Skin epidermis (tissue), 12 donors: ENCODE results near the gene SEC14L1.

Experiments used
- H3K27ac ChIP-seq, 21 experiments: fragments of 200-600 bp; sonication (generic) in 11 of 21; one replicate each; pipeline ENCODE4 v1.5.0; 2020; ENCODE audit warnings: mild to moderate bottlenecking in 3 of 21, inconsistent platforms in 2 of 21, moderate library complexity in 2 of 21
- H3K4me3 ChIP-seq, 7 experiments: fragments of 200-600 bp; sonication (generic) in 2 of 7; one replicate each; pipeline ENCODE4 v1.5.0; 2020; ENCODE audit warnings: inconsistent platforms in 2 of 7, mild to moderate bottlenecking in 2 of 7, moderate library complexity in 1 of 7

SEC14L1 gene

DNA sequence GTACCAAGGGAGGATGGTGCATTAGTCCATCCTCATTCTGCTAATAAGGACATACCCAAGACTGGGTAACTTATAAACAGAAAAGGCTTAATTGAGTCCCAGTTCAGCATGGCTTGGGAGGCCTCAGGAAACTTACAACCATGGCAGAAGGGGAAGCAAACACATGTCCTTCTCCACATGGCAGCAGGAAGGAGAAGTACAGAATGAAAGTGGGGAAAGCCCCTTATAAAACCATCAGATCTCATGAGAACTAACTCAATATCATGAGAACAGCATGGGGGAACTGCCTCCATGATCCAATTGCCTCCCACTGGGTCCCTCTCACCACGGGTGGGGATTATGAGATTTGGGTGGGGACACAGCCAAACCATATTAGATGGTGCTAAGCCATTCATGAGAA lies 84.5 kb downstream of the SEC14L1 start:
- no peak overlapping the region for H3K4me3 ChIP-seq
- no peak overlapping the region for H3K27ac ChIP-seq

DNA sequence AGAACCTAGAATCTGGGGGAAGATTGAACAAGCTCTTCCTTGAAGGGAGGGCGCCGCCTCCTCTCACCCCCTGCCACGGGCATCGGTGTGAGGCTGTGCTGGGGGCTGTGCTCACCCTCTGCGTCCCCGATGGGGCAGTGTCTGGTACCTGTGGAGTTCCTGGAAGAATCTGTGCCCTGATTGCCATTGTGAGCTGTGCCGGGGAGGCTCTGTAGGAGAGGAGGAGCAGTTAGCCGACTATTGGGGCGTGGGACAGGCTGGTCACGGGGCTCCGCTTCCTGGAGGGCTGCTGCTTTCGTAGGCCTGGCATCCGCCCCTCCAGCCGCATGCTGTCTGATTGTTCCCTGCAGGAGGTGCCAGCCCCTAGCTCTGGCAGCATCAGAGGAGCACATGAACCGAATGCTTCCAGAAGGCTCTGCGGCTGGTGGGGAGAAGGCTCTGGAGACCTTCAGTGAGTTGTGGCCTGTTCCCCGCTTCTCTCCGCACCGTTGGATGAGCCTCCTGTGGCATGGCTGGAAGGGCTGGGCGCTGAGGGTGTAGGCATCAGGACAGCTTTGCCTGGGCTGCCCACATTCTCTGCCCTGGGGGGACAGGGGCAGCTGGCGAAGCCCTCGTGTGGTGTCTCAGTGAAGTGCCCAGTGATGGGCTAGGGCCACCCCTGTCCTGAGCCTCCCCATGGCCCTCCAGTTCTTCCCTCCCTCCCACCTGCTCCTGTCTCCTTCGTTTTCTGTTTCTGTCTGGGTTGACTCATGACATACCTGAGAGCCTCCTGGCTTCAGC lies 86.9 kb downstream of the SEC14L1 start:
- peak overlapping the region in 1 of 7 experiments; percentile 11 for H3K4me3 ChIP-seq
- peak overlapping the region in 12 of 21 experiments; percentile 7 to 79 (median 58) for H3K27ac ChIP-seq

DNA sequence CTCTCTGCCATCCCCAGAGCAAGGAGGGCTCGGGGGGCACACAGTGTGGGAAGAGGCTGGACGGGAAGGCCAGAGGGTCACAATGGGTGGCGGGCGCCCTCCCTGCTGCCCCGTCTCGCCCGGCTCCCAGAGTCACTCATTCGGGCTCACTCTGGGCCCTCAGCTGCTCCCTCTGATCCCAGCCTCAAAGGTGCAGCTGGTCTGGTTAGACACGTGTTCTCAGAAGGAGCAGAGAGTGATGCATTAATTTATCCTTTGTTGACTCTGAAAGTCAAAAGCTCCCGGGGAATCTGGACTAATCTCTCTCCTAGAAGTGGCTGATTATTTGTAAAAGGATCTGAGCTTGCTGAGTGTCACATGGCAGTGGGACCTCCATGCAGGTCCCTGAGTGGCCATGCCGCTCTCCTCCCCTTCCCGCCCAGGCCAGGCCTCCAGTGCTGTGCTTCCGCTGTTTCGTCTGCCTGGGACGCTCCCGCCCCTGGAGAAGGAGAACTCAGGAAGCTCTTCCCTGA lies 87.5 kb downstream of the SEC14L1 start:
- peak overlapping the region in 3 of 21 experiments; percentile 27 to 62 (median 34) for H3K27ac ChIP-seq

DNA sequence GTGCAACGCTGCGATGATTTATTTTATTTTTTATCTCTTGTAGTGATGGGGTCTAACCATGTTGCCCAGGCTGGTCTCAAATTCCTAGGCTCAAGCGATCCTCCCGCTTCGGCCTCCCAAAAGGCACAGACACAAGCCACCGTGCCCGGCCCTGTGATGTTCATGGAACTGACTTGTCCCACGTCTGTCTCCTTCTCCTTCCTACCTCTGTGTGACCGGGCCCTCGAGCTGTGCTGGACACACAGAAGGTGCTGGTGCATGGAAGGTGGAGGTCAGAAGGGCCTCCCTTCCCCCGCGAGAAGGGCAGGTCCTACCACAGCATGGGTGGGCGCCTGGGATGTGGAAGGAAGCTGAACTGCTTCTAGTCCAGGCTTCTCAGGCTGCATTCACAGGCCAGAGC lies 88.0 kb downstream of the SEC14L1 start:
- Histone ChIP-seq H3K27ac (no peak overlapping the region), H3K4me3 (no peak overlapping the region)

More for the DNA sequence above, 87.5 kb downstream of the SEC14L1 start:
- H3K4me3 ChIP-seq: no peak overlapping the region

DNA sequence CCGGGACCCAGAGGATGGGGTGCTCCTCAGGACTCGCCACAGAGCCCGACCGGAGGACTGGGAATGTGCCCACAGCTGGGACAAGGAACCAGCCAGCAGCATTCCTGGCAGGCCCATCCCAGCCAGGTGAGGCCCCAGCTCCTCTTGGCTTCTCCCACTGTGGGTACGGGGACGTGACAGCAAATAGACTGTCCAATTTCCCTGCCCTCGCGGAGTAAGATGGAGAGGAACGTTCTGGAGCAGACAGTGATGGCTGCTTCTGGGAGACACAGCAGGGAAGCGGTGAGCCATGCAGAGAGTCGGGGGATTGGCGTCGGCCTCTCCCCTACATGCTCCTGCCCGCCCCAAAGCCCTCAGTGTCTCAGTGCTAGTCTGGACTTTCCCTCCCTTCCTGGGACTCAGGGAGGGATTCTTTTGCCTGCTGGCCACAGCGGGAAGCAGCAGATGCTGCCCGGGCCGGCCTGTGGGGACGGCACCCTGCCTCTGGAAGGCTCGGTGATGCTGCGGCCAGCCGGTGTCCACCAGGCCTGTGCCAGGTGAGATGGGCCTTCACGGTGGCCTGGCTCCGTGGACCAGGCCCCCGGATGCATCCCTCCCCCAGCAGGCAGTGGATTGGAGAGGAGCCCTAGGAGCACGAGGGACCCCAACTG lies 89.1 kb downstream of the SEC14L1 start:
- H3K27ac ChIP-seq: no peak overlapping the region
- H3K4me3 ChIP-seq: no peak overlapping the region

DNA sequence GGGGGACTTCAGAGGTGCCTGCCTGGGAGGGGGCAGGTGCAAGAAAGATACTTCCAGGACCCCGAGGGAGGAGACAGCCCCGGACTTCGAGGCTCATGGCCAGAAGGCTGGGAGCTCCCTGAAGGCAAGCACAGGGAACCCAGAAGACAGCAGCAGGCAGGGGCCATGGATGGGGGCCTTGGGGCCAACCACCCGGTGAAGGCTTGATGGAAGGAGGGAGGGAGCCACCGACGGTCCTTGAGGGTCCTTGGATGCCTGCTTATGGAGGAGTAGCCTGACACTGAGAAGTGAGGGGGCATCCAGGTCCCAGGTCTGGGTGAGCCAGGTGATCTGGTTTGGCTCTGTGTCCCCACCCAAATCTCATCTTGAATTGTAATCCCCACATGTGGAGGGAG lies 89.7 kb downstream of the SEC14L1 start:
- no peak overlapping the region for H3K4me3 ChIP-seq
- no peak overlapping the region for H3K27ac ChIP-seq

DNA sequence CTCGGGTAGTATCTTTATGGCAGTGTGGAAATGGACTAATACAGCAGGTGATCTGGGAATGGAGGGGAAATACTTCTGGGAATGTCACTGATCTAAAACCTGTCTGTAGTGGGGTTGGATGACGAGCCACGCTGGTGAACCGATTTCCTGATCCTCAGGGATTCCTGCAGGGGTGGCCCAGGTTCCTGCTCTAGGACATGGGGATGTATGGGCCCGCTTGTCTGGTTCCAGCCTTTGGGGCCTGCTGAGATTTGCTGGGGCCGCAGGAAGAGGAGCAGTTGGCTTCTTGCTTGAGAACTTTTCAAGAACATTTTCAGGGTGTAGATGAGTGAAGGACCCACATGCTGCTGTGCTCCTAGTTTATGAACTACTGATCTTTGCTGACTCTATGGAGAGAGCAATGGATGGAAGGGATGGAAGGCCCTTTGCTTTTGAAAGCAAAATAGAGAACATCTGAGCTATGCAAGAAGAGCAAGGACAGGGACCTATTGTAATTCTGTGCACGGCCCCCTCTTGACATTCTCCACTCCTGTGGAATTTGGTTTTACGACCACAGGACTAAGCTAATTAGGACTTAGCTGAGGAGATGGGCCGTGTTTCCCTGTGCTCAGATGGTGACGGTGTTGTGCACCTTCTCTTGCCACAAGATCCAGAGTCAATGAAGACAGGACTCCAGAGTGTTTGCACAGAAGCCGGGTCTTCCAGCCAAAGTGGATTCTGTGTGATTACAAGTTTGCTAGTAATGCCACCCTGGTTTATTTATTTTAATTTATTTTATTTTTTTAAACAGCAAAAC lies 90.5 kb downstream of the SEC14L1 start:
- Histone ChIP-seq H3K27ac (no peak overlapping the region), H3K4me3 (no peak overlapping the region)

DNA sequence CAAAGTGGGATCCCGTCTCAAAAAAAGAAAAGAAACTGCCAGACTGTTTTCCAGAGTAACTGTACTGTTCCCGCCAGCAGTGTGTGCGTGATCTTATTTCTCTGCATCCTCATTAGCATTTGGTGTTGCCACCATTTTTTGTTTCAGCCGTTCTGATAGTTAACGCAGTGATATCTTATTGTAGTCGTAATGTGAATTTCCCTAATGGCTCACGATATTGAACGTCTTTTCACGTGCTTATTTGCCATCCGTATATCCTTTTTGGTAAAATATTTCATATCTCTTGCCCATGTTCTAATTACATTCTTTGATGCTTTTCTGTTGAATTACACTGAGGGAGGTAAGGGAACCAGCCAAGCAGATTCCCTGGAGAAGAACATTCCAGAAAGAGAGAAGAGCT lies 92.4 kb downstream of the SEC14L1 start:
- Histone ChIP-seq H3K4me3 (no peak overlapping the region), H3K27ac (no peak overlapping the region)

DNA sequence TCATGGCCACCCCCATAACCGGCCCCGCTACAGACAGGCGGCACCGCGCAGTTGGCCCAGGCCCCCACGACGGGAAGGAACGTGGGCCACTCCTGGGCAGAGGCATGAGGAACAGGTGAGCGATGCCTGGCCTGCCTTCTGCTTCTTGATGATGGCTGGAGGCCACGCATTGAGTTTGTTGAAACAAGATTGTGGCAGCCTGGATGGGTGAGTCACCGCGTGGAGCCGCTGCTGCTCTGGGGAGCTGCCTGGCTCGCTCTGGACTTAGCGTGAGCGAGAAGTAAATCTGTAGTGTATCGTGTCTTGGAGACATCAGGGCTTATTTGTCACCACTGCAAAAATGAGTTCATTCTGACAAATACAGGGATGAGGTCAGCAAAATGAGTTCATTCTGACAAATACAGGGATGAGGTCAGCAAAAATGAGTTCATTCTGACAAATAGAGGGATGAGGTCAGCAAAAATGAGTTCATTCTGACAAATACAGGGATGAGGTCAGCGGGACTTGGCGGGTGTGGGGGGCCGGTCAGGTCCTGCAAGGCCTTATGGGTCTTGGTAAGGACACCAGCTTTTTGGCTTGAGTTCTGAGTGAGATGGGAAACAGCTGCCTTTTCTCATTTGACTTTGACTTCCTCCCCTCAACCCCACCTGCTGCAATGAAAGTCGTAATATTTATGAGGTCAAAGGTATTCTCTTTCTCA lies 93.0 kb downstream of the SEC14L1 start:
- H3K27ac ChIP-seq: no peak overlapping the region
- no peak overlapping the region for H3K4me3 ChIP-seq

DNA sequence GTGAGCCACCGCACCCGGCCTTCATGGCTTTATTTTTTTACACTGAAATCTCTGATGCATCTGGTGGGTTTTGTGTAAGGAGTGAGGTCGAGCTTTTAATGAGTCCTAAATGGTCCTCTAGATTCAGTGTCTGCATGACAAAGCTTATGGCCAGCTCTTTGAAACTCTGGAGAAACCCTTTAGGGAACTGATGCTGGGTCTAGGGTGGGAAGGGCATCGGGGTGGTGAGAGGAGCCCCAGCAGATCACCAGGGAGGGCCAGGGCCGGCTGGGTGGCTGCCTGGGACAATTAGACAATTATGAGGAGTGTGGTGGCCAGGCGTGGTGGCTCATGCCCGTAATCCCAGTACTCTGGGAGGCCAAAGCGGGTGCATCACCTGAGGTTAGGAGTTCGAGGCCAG lies 93.9 kb downstream of the SEC14L1 start:
- H3K27ac ChIP-seq: peak overlapping the region in 19 of 21 experiments; percentile 13 to 74 (median 49)

DNA sequence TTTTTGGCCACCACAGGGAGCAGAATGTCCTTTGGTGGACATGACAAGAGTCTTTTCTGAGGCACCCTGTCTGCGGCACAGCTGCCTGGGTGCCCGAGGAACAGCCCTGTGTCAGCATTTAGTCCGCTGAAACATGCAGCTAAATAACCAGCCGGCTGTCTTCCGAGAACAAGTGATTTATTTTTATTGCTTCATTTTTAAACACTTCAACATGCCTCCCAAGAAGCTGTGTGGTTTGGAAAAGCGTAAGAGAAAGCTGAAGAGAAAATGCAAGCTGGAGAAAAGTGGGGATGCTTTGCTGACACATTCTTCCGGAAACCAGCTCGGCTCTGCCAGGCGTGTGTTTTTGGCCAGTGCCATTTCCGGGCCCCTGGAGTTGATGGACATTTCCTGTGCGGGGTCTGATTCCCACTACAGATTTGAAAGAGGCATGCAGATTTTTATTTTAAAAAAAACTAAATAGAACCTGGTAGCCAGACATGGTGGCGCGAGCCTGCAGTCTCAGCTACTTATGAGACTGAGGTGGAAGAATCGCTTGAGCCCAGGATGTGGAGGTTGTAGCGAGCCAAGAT lies 94.7 kb downstream of the SEC14L1 start:
- H3K4me3 ChIP-seq: peak overlapping the region in 2 of 7 experiments; percentile 2 to 9

More for the DNA sequence above, 93.9 kb downstream of the SEC14L1 start:
- H3K4me3 ChIP-seq: no peak overlapping the region

DNA sequence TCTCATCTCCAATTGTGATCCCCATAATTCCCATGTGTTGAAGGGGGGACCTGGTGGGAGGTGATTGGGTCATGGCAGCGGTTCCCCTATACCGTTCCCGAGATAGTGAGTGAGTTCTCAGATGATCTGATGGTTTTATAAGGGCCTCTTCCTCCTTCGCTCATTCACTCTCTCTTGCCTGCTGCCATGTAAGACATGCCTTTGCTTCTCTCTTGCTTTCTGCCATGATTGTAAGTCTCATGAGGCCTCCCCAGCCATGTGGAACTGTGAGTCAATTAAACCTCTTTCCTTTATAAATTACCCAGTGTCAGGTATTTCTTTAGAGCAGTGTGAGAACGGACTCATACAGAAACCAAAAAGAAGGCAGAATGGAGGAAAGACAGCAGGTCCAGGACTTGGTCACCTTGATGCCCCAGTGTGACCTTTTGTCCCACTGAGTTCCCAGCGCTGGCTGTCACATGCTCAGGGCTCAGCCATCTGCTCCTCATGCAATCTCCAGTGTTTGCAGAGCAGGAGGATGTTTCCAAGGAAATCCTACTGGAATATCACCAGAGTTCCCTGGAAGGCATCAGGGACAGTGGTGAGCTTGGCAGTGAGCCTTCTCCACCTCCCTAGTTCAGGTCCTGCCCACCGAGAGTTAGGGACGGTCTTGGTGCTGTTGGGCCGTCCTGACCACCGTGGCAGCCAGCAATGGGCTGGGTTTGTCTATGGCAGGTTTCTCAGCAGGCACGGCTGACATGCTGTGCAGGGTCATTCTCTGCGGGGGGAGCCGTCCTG lies 96.7 kb downstream of the SEC14L1 start:
- Histone ChIP-seq H3K4me3 (no peak overlapping the region), H3K27ac (no peak overlapping the region)

More for the DNA sequence above, 94.7 kb downstream of the SEC14L1 start:
- H3K27ac ChIP-seq: peak overlapping the region in 18 of 21 experiments; percentile 13 to 74 (median 50)

DNA sequence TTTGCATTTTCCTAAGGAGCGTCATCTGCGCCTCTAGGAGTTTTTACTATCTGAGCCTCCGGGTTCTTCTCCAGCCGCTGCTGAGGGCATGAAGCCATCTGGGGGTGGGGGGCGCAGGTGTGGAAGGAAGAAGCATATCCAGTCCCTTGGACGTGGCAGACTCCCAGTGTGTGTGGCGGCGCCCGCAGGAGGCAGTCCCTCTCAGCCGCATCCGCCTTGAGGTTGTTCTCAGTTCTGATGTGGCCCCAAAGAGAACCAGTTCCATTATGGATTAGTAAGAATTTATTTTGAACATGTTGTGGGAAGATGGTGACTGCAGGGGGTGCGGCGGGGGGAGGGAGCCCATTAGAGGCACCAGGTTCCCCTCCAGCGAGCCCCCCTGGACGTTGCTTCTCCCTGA lies 100.2 kb downstream of the SEC14L1 start:
- Histone ChIP-seq H3K4me3 (no peak overlapping the region), H3K27ac (no peak overlapping the region)

DNA sequence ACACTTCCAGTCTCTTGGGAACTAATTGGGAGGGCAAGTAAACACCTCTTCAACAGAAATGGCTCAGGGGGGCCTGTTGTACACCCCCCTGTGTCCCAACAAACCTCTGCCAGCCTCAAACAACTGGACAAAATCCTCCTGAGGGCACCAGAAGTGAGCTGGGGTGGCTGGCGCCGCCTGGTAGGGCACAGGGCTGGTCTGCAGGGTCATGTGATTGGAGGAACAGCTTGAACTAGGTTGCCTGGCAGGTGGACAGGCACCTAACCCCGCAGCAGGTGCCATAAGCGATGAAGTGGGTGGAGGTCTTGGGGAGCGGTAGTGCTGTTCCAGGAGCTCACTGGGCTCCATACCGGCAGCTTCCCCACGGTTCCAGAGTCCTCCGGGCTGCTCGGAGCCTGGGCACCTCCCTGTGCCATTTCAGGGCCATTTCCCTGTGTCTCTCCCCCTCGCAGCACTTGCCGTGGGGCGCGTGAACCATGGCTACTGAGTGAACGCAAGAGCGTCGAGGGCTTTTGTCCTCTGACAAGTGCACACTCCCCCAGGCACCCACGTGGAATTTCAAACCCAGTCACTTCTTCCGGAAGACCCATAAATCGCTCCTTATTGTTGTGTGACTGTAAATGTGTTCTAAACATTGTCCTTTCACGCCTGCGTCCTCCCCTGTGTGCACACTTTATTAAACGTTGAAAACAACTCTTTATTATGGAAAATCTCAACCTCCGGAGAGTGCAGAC lies 101.5 kb downstream of the SEC14L1 start:
- Histone ChIP-seq H3K4me3 (no peak overlapping the region), H3K27ac (no peak overlapping the region)

DNA sequence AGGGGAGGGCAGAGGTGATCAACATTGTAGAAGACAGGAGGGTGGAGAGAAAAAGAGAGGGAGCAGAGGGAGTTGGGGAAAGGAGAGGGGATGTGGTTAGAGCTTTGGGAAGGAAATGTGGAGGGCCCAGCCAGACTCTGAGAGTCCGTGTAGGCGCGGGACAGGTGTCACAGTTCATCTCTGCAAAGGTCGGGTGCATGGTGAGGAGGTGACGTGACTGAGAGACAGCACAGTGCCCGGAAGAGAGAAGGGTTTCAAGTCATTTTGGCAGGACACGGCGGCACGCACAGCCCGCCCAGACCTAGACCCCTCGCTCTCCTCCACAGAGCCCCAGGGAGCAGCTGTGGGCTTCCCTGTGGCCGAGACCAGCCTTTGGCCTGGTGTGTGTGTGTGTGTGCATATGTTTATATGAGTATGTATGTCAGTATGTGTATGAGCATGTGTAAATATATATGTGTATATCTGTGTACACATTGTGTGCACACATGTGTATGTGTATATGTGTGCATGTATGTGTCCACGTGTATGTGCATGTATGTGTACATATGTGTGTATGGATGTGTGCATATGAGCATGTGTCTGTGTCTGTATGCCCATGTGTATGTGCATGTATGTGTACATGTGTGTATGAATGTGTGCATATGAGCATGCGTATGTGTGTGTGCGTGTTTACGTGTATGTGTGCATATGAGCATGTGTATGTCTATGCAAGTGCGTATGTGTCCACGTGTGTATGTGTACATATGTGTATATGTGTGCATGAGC lies 104.6 kb downstream of the SEC14L1 start:
- no peak overlapping the region for H3K4me3 ChIP-seq
- H3K27ac ChIP-seq: no peak overlapping the region

DNA sequence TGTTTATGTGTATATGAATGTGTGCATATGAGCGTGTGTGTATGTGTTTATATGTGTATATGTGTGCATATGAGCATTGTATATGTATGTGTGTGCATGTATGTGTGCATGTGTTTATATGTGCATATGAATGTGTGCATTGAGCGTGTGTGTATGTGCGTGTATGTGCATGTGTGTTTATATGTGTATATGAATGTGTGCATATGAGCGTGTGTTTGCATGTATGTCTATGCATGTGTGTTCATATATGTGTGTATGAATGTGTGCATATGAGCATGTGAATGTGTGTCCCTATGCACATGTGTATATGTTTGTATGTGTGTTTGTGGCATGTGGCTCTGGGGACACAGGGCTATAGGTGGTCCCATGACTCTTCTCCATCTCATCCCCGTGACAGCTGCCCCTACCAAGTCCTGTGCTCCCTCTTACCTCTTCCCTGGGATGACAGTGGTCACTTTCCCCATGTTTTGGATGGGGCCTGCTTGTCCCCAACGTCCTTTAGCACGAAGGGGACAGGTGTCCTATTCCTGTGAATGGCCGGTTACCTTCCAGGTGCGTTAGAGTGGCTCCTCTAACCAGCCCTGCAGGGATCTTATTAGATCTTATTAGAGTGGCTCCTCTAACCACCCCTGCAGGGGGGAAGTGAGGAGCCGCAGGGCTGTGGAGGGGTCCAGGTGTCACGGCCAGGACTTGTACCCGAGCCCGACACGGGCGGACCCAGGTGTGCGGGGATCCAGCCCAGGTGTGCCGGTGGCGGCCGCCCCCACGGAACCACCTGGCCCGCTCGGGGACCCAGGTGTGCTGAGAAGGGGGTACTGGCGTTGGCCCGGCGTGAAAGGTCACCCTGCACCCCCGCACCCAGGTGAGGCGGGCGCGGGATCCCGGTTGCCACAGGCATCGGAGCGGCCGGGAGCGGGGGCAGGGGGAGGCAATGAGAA lies 105.6 kb downstream of the SEC14L1 start:
- peak overlapping the region in 19 of 21 experiments; percentile 12 to 77 (median 45) for H3K27ac ChIP-seq
- H3K4me3 ChIP-seq: peak overlapping the region; percentile 33 to 50 (median 41)
